ENCODE data around the gene PNMT.

Gene PNMT

DNA sequence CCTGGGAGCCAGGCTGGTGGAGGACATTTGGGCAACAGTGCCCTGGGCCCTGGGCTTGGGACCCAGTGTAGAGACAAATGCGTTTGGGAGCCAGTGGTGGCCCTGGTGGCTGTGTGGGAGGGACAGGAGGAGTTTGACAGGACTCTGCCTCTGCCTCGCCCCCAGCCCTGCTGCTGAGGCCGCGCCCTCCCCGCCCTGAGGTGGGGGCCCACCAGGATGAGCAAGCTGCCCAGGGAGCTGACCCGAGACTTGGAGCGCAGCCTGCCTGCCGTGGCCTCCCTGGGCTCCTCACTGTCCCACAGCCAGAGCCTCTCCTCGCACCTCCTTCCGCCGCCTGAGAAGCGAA, 15.0 kb upstream of the PNMT start:
- in situ Hi-C loops (cut with MboI; ENCODE audit: low sequenced_read_pairs): no loop called here

DNA sequence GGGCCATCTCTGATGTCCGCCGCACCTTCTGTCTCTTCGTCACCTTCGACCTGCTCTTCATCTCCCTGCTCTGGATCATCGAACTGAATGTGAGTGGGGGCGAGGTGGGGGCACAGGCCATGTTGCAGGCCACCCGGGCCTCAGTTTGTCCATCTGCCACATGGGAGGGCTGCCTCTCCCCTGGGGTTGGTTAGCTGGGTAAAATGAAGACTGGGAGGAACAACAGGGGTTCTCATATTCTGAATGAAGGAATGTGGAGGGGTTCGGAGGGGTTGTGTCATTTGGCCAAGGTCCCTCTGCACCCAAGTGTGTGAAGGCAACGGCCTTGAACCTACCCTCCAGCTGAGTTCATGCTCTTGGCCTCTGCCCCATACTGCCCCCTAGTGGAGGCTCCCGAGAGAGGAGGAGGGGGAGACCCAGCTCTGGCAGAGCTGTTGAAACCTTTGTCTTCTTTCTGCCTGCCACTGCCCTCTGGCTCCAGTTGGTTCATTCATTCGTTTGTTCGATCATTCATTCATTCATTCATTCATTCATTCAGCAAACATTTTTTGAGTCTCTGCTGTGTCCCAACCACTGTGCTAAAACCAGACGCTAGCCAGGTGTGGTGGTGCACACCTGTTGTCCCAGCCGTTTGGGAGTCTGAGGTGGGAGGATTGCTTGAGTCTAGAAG, 14.5 kb upstream of the PNMT start:
- in situ Hi-C loops (cut with MboI; ENCODE audit: low sequenced_read_pairs): no loop called here

DNA sequence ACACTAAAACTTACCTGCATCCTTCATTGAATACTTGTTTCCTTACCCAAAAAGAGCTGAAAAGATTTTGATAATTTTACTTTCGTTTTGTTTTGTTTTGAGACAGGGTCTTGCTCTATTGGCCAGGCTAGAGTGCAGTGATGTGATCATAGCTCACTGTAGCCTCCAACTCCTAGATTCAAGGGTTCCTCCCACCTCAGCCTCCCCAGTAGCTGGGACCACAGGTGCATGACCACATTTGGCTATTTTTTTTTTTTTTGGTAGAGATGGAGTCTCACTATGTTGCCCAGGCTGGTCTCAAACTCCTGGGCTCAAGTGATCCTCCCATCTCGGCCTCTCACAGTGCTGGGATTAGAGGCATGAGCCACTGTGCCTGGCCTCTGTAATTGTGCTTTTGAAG, 13.1 kb upstream of the PNMT start:
- in situ Hi-C loops (cut with MboI; ENCODE audit: low sequenced_read_pairs): no loop called here

DNA sequence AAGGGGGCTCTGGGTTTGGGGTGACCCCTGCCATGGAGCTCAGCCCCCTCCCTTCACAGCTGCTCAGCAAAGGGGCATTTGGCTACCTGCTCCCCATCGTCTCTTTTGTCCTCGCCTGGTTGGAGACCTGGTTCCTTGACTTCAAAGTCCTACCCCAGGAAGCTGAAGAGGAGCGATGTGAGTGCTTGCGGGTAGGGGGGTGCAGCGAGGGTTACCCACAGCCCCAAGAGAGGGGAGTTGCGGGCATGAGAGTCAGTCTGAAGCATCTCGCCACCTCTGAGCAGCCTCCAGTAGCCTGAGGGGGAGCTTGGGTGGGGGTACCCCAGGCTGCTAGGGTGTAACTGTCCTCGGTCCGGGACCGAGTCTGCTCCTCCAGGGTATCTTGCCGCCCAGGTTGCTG, 9.9 kb upstream of the PNMT start:
- in situ Hi-C loops (cut with MboI; ENCODE audit: low sequenced_read_pairs): no loop called here

DNA sequence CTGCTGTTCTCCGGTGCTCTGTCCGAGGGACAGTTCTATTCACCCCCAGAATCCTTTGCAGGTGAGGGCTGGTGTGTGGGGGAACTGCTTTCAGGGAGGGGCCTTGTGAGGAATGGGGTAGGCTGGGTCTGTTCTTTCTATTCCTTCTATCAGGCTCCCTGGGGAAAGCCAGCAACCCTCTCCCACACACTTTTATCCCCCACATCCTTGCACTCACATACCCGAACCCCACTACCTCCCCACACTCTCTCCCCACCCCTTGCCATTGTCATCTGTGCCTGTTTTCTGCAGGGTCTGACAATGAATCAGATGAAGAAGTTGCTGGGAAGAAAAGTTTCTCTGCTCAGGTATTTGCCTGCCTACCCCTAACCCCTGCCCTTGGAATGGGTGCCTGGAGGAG, 9.5 kb upstream of the PNMT start:
- in situ Hi-C loops (cut with MboI; ENCODE audit: low sequenced_read_pairs): no loop called here

DNA sequence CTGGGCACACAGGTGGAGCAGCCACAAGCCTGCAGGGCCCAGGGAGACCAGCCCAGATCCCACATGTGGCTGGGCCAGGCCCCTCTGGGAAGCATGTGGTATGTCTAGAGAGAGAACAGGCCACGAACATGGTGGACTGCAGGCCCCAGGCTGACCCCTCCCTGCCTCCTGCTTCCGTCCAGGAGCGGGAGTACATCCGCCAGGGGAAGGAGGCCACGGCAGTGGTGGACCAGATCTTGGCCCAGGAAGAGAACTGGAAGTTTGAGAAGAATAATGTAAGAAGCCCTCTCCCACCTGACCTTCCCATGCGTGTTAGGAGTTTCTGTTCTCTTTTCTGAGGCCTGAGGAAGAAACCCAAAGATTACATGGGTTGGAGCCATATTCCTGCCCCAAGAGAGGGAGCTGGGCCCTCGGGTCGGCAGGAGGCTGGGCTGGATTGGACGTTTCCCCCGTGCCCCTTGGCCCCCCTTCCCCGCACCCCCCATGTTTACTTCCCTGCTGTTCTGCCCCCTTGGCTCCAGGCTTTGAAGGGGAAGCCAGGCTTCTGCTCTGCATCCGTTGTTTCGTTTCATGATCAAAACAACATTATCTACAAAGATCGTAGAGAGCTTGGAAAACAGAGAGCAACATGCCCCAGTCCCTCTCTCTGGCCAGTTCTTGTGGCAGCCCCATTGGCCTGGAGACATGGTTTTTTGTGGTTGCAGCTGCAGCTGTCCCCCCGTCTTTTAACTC, 8.8 kb upstream of the PNMT start:
- in situ Hi-C loops (cut with MboI; ENCODE audit: low sequenced_read_pairs): no loop called here

DNA sequence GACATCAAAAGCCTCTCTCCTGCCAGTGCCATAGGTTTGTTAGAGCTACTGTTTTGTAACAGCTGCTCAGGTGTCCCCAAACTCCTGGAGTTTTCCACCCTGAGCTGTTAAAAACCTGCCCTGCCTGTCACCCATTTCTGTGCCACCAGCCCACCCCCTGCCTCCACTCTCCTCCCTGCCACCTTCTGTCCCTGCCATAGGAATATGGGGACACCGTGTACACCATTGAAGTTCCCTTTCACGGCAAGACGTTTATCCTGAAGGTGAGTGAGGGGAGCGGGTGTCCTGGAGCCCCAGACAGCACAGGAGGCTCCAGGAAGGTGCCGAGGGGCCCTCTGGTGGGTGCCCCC, 8.3 kb upstream of the PNMT start:
- in situ Hi-C loops (cut with MboI; ENCODE audit: low sequenced_read_pairs): no loop called here

DNA sequence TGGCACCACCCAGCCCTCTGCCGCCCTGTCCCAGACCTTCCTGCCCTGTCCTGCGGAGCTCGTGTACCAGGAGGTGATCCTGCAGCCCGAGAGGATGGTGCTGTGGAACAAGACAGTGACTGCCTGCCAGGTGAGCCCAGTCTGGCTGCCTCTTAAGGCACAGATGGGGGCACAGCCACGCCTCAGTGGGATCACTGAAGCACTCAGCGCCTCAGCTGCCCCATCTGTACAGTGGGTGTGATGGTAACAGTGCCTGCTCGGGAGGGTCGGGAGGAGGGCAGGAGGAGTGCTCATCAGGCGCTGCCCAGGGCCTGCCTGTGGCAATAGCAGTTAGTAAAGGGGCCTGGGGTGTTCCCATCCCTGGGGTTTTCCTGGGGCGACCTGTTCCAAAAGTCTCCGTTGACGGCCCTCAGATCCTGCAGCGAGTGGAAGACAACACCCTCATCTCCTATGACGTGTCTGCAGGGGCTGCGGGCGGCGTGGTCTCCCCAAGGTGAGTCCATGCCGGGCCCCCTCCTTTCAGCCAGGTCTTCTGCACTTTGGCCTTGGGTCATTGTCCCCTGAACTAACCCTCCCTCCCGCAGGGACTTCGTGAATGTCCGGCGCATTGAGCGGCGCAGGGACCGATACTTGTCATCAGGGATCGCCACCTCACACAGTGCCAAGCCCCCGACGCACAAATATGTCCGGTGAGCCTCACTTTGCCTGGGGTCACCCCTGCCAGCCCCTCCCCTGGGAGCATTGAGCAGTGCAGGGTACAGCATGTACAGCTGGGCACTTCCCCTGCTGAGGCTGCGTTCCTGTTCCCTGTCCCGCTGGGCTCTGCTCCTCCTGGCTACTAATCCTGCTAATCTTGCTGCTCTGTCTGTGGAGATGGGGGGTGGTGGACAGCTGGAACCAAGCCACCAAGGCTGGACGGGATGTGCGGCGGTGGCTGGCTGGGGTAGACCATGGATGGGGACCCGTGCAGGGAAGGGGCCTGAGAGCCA, 7.6 kb upstream of the PNMT start:
- in situ Hi-C loops (cut with MboI; ENCODE audit: low sequenced_read_pairs): no loop called here

DNA sequence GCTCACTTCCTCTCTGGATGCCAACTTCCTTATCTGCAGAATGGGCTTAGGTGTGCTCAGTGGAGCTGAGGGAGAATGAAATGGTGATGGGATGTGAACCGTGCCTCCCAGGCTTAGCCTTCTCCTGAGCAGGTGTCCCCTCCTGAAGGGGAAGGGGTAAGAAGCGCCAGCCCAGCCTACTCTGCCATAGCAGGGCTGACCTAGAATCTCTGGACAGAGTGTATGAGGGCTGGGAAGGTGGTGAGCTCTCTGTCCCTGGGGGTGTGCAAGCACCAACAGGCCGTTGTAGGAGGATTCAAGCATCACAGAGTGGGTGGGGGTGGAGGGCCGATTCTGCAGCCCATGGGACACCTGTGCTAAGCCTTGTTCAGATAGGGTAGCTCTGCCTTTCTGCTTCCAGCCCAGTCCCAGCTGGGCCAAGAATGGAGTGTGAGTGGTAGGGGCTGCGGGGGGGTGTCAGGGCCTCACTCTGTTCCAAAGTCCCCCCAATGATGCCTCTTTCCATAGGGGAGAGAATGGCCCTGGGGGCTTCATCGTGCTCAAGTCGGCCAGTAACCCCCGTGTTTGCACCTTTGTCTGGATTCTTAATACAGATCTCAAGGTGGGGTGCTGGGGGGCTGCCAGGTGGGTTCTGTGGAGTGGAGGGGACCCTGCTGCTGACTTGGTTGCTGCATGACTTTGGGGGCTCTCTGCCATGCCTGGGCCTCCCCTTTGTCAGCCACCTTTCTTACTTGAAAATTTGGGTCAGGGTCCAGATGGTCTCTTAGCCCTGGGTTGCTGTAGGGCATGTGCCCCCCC, 6.3 kb upstream of the PNMT start:
- in situ Hi-C loops (cut with MboI; ENCODE audit: low sequenced_read_pairs): no loop called here

DNA sequence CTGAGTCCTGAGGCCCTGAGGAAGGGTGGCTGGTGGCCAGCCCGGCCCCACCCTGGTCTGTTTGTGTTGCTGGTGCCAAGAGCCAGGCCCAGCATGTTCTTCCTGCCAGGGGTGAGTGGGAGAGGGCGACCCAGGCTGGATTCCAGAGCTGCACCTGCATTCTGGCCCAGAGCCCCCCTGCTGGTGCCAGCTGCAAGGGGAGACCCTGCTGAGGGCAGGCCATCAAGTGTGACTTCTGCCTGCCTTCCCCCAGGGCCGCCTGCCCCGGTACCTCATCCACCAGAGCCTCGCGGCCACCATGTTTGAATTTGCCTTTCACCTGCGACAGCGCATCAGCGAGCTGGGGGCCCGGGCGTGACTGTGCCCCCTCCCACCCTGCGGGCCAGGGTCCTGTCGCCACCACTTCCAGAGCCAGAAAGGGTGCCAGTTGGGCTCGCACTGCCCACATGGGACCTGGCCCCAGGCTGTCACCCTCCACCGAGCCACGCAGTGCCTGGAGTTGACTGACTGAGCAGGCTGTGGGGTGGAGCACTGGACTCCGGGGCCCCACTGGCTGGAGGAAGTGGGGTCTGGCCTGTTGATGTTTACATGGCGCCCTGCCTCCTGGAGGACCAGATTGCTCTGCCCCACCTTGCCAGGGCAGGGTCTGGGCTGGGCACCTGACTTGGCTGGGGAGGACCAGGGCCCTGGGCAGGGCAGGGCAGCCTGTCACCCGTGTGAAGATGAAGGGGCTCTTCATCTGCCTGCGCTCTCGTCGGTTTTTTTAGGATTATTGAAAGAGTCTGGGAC, 5.5 kb upstream of the PNMT start:
- in situ Hi-C loops (cut with MboI; ENCODE audit: low sequenced_read_pairs): no loop called here

DNA sequence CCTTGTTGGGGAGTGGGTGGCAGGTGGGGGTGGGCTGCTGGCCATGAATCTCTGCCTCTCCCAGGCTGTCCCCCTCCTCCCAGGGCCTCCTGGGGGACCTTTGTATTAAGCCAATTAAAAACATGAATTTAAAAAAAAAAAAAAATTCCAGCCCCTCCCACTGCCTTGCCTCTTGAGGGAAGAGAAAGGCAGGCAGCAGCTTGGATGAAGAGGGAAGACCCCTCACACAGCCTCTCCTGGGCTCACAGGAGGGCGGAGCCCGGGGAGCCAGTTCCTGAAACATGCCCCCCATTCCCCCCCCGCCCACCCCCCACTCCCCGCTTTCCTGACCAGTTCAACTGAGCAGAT, 4.9 kb upstream of the PNMT start:
- in situ Hi-C loops (cut with MboI; ENCODE audit: low sequenced_read_pairs): no loop called here

DNA sequence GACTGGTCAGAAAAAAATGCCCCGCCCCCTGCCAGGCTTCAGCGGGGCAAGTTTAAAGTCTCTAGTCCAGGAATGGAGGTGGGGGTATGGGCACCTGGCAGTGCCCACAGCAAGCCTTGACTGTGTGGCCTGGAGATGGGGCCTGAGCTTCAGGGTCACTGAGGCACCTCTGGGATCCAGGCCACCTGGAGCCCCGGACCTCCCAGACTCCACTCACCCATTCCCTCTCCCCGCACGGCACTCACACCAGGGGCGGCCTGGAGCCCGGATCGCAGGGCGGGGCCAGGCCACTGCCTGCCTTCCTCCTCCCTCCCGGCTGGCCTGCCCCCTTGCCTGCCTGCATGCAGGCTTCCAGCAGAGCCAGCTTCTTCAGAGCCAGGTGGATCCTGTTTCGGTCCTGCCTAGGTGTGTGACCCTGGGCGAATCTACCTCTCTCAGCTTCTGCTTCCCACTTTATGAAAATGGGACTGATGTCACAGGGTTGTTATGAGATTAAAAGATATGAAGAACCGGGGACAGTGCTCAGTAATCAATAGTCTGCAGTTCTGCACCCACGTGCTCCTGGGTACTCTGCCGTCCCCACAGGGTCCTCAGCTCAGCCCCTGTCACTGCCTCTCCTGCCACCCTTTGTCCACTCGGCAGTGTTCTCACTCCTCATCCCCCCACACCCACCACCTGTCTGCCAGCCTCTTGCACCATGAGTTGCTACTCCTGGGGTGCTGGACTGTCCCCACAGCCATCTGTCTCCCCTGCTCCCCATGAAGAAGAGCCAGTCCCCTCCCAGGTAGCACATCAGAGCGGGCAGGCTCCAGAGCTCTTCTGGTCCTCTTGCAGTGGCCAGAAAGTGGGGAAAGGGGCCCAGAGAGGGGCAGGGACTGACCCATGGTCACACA, 4.3 kb upstream of the PNMT start:
- in situ Hi-C loops (cut with MboI; ENCODE audit: low sequenced_read_pairs): no loop called here

DNA sequence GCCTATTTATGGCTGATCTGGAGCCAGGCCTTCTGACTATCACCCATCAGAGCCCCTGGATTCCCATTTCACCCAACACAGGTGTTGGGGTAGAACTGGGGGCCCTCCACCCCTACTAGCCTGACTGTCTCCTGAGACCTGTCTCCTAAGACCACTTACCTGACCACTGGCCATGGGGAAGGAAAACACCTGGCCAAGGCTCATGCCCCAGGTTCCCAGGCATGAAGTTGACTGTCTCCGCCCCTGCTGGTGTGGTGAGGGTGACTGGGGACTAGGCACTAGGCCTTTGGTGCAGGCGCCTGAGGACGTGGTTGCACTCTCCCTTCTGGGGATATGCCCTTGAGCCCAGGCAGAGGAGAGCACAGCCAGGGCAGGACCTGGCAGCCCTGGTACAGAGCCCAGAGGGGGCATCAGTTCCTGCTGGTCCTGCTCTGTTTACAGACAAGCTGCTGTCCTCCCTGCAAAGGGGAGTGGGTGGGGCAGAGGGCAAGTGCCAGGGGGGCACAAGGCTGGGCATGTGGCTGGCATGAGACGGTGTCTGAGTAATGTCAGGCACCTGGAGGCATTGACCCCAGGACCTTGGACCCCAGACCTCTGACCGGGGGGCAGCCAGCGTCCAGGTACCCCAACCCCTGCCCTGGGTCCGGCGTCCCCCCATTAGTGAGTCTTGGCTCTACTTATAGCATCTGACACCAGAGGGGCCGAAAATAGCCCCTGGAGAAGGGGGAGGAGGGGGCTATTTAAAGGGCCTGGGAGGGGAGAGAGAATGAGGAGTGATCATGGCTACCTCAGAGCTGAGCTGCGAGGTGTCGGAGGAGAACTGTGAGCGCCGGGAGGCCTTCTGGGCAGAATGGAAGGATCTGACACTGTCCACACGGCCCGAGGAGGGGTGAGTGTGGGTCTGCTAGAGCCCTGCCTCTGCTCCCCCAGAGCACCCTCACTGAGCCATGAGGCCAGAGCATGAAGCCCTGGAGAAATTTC, 3.4 kb upstream of the PNMT start, which contains the start of gene TCAP:
TSS of gene TCAP (plus strand) at position 769 of the 981 bp plus-strand sequence. CDS start at position 780, 11 bp downstream.
- in situ Hi-C loops (cut with MboI; ENCODE audit: low sequenced_read_pairs): no loop called here

DNA sequence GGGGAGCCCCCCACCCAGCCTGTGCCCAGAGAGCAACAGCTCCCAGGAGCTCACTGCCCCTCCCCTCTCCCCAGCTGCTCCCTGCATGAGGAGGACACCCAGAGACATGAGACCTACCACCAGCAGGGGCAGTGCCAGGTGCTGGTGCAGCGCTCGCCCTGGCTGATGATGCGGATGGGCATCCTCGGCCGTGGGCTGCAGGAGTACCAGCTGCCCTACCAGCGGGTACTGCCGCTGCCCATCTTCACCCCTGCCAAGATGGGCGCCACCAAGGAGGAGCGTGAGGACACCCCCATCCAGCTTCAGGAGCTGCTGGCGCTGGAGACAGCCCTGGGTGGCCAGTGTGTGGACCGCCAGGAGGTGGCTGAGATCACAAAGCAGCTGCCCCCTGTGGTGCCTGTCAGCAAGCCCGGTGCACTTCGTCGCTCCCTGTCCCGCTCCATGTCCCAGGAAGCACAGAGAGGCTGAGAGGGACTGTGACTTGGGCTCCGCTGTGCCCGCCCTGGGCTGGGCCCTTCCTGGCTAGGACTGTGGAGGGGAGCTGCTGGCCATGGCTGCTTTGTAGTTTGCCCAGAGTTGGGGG, 2.5 kb upstream of the PNMT start:
- in situ Hi-C loops (cut with MboI; ENCODE audit: low sequenced_read_pairs): no loop called here

DNA sequence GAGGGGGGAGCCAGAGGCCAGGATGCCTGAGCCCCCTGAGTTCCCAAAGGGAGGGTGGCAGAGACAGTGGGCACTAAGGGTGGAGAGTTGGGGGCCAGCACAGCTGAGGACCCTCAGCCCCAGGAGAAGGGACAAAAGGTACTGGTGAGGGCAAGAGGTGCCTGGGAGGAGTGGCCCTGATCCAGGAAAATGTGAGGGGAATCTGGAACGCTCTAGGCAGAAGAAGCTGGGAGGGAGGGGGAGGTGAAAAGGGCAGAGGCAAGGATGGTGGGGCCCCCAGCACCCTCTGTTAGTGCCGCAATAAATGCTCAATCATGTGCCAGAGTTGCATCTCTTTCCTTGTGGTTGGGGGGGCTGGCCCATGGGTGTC, 2.0 kb upstream of the PNMT start:
- in situ Hi-C loops (cut with MboI; ENCODE audit: low sequenced_read_pairs): no loop called here

DNA sequence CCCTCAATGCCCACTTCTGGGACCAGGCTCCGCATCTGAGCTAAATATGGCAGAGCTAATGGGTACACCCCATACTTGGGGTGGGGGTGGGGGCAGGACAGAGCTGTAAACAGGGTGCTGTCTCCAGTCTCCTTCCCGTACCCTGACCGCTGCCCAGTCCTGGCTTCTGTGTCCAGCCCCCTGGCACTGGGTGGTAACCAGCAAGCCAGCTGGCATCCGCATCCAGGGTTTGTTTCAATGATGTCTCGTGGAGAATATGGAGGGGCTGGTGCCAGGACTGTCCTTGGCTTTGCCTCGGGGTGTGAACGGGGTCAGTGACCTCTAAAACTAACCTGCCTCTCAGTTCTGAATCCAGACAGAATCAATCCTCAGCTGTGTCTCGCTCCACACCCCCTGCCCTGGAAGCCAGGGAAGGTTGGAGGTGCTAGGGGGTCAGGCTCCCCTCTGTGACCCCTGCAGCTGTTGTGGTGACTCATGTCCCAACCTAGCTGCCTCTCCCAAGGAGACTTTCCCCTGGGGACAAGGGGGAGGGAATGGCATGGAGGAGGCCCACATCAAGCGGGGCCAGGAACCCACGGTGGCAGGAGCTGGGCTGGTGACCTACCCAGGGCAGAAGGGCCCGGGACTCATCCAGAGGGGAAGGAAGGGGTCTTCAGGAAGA, 1.5 kb upstream of the PNMT start:
- in situ Hi-C loops (cut with MboI; ENCODE audit: low sequenced_read_pairs): no loop called here

DNA sequence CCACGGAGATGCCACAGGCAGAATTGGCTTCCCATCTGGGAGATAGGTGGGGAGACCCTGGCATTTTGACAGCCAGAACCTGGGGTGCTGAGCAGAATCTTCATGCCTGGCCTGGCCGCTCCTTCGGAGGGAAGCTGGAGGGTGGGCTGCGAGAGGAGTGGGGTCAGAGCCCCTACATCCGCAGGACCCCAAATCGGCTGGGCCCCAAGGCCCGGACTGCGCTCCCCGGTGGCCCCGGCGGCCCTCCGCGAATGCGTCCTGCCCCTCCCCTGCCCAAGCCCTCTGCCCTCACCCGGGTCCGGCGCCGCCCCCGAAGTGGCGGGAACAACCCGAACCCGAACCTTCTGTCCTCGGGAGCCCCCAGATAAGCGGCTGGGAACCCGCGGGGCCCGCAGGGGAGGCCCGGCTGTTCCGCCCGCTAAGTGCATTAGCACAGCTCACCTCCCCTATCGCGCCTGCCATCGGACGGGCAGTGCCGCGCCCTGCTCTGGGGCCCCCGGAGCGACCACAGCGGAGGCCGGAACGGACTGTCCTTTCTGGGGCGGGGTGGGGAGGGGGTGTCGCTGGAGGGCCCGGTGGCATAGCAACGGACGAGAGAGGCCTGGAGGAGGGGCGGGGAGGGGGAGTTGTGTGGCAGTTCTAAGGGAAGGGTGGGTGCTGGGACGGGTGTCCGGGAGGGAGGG, 850 bp upstream of the PNMT start:
- in situ Hi-C loops (cut with MboI; ENCODE audit: low sequenced_read_pairs): no loop called here

Measured in hTERT RPE-1 (cell line).